RWPE1 (cell line): ENCODE results near the gene TRAK1.

Experiments
- CTCF ChIA-PET: fragments of 350-600 bp; sonication (Branson Sonifier 250); formaldehyde crosslinking; extraction: SDS; loops from one replicate; lab custom pipeline; 2021; lab: Yijun Ruan, JAX
- POLR2A ChIA-PET: fragments of 400-600 bp; formaldehyde crosslinking; extraction: SDS; loops from one replicate; lab custom pipeline; 2020; ENCODE audit warnings: antibody characterized with exemption; ENCODE audit not compliant: low non-redundant PET; lab: Yijun Ruan, JAX
- DNase-seq: peaks from one replicate; pipeline ENCODE4 v3.0.0; 2012; ENCODE audit warnings: low spot score
- H3K27ac ChIP-seq: fragments of 450-650 bp; 2 replicates; pipeline ENCODE4 v1.5.1; 2017
- TF ChIP-seq, protein P1 (sequence below): fragments of 450-650 bp; conservative IDR thresholded peaks from 2 replicates; pipeline ENCODE4 v1.5.1; 2017; ENCODE audit warnings: low read depth, mild to moderate bottlenecking

TRAK1 gene

DNA sequence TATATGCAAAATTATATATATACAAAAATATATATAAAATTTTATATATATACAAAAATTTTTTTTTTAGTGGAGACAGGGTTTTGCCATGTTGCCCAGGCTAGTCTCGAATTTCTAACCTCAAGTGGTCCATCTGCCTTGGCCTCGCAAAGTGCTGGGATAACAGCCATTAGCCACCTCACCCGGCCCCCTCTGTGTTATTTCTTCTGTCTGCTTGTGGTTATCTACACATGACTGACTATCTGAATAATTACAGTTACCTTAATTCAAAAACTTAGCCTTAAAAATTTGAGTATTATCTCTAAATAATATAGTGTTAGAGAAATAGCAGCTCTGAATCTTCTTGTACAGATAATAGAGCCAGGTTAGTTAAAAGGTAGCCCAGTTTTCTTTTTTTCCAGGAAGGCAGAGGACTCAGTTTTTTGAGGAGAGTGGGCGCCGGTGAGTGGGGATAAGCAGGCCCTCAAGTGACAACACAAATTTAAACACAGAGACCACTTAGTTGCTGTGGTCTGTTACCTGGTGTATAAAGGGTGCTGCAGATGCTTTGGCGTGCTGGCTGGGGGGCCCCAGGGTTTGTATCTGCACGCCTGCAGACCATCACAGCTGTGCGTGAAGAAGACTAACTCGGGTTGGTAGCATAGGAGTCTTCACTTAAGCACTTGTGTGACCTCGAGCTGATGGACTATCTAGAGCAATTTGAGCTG is 83.7 kb downstream of the TRAK1 start:
- POLR2A ChIA-PET: no interaction called here
- TF ChIP-seq, protein P1, sequence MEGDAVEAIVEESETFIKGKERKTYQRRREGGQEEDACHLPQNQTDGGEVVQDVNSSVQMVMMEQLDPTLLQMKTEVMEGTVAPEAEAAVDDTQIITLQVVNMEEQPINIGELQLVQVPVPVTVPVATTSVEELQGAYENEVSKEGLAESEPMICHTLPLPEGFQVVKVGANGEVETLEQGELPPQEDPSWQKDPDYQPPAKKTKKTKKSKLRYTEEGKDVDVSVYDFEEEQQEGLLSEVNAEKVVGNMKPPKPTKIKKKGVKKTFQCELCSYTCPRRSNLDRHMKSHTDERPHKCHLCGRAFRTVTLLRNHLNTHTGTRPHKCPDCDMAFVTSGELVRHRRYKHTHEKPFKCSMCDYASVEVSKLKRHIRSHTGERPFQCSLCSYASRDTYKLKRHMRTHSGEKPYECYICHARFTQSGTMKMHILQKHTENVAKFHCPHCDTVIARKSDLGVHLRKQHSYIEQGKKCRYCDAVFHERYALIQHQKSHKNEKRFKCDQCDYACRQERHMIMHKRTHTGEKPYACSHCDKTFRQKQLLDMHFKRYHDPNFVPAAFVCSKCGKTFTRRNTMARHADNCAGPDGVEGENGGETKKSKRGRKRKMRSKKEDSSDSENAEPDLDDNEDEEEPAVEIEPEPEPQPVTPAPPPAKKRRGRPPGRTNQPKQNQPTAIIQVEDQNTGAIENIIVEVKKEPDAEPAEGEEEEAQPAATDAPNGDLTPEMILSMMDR: no peak
- H3K27ac ChIP-seq: no peak overlapping the region
- CTCF ChIA-PET: no interaction called here
- DNase-seq: no peak

DNA sequence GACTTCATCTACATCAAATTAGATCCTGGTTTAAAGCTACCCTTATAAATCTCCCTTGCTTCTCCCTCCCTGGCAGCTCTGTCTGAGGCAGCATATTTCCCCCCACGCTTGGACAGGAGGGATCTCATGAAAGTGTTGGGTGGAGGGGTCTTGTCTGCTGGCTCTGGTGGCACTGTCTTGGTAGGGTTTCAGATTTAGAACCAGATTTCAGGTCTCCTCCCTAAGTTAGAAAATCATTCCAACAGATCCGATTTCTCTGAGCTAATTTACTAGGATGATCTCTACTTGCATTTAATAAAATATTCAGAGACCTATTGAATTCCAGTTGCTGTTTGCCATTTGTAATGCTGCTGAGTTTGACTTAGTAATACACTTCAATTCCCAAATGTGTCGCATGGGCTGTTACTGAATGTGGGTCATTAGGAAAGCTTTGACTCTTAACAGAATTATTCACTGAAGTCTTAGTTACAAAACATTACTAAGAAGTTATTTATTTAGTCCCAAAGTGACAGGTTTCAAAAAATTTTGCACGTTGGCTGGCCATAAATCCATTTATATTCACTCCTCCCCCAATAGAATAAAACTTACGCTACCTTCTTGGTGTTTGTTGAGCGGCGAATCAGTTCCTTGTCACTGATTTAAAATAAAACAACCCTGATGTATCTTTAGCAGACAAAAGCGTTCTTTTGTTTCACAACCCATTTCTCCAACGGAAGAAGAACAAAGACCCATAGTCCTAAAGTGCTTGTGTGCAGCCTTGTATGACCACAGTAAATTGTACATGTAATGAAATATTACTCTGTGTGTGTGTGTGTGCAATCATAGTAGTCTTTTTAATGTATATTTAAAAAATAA is 84.5 kb downstream of the TRAK1 start:
- H3K27ac ChIP-seq: no peak overlapping the region
- CTCF ChIA-PET: no interaction called here
- TF ChIP-seq, protein P1: no peak
- POLR2A ChIA-PET: no interaction called here
- no peak for DNase-seq

GRCh38 chr3:42176242-42177034 is 85.3 kb downstream of the TRAK1 start:
- no peak for DNase-seq
- no peak overlapping the region for H3K27ac ChIP-seq
- TF ChIP-seq, protein P1: no peak
- POLR2A ChIA-PET: no interaction called here
- CTCF ChIA-PET: no interaction called here

DNA sequence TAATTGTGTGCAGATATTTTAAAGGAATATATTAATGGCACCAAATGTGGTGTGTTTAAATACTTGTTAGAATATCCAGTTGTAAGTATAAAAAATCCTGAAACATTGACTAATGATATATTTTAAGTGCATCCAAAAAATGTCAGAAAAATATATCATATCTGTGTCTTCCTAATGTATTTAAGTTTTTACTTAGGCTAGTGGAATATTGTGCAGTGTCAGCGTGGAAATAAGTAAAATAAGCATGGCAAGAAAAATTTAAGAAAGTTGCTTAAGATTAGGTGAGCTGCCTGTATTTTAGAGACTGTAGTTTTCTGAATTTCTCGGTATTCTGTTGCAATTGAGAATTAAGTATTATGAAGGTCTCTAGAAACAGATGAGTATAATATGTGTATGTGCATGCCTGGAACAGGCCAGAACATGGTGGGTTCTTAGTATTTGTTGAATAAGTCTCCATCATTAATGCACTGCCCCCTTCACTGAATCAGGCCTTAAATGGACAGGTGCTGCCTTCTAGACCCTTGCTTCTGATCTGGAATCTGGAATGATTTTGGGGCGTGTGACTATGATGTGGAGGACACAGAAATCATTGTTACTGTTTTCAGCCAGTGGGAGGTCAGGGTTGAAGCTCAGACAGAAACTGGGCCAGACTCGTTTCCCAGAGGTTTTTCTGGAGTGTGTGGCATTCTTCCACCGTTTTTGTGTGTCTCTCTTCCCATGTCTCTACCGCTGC is 86.1 kb downstream of the TRAK1 start:
- ChIA-PET POLR2A (no interaction called here), CTCF (interaction anchor here (0.8 kb wide), 2 partner anchors 14 to 36 kb away, joined by 3 read pairs; no protein-coding TSS in a partner anchor)
- no peak overlapping the region for H3K27ac ChIP-seq
- TF ChIP-seq, protein P1: no peak
- no peak for DNase-seq

DNA sequence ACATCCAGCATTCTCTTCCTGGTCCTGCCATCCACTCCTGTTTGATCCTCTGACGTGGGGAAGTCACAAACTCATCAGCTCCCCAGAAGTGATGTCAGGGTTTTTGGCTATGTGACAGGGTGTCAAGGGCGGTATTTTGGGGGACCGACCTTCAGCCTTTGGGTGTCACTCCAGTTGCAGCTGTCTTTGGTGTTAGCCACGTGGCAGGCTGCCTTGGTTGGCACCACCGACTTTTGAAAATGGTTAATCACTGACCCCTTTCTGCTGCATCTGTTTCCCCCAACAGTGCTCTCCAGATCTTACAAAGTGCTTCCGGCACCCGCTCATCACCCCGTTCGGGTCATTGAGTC is 86.6 kb downstream of the TRAK1 start:
- TF ChIP-seq, protein P1: no peak
- POLR2A ChIA-PET: no interaction called here
- no peak for DNase-seq
- H3K27ac ChIP-seq: 0 out of 2 replicates have a peak overlapping the region, but pooled peaks have one; percentile 68
- CTCF ChIA-PET: interaction anchor here (0.8 kb wide), 2 partner anchors 13 to 35 kb away, joined by 3 read pairs; no protein-coding TSS in a partner anchor
